Heart left ventricle (tissue), 16 donors: Measurements from ENCODE around the gene CIB4. TPM values are rescaled to one million over a fixed set of nuclear protein-coding genes. Genes with fewer than 3 reads are reported as not detected.

Source experiments
- ATAC-seq, 4 donors: fragments of 200-7000 bp; cut with Tn5 transposase; one replicate each; pipeline ENCODE4 v1.9.1; 2020 to 2022; ENCODE audit warnings: moderate library complexity in 4 of 4, mild to moderate bottlenecking in 3 of 4, moderate number of reproducible peaks in 1 of 4
- DNase-seq, 5 donors: peaks; one replicate each; pipeline ENCODE4 v3.0.0-alpha.2; 2020
- H3K27ac ChIP-seq, 12 donors: fragments of 200-600 bp; sonication (generic) in 4 of 12; one replicate each; pipeline versions ENCODE4 v1.5.0 to v1.8.0; 2016 to 2022; ENCODE audit warnings: mild to moderate bottlenecking in 2 of 12
- H3K27me3 ChIP-seq, 9 donors: fragments of 200-600 bp; sonication (generic) in 2 of 9; one replicate each; pipeline versions ENCODE4 v1.5.1 to v1.8.0; 2016 to 2022; ENCODE audit warnings: mild to moderate bottlenecking in 3 of 9
- H3K36me3 ChIP-seq, 9 donors: fragments of 200-600 bp; sonication (generic) in 2 of 9; one replicate each; pipeline versions ENCODE4 v1.5.0 to v1.8.0; 2018 to 2022; ENCODE audit warnings: mild to moderate bottlenecking in 2 of 9
- H3K4me1 ChIP-seq, 12 donors: fragments of 200-600 bp; sonication (generic) in 4 of 12; one replicate each; pipeline versions ENCODE4 v1.5.0 to v1.8.0; 2016 to 2022; ENCODE audit warnings: mild to moderate bottlenecking in 3 of 12
- H3K4me3 ChIP-seq, 12 donors: fragments of 200-600 bp; sonication (generic) in 4 of 12; one replicate each; pipeline versions ENCODE4 v1.5.0 to v1.8.0; 2017 to 2022; ENCODE audit warnings: mild to moderate bottlenecking in 9 of 12, moderate library complexity in 4 of 12
- H3K9me3 ChIP-seq, 12 donors: fragments of 200-600 bp; sonication (generic) in 4 of 12; one replicate each; pipeline versions ENCODE4 v1.5.0 to v1.8.0; 2016 to 2022; ENCODE audit warnings: mild to moderate bottlenecking in 1 of 12
- CTCF ChIP-seq, 12 donors: fragments of 200-600 bp; sonication (generic) in 4 of 12; IDR thresholded peaks; one replicate each; pipeline versions ENCODE4 v1.5.0 to v1.8.0; 2018 to 2022; ENCODE audit warnings: antibody characterized with exemption in 12 of 12, mild to moderate bottlenecking in 5 of 12
- POLR2A ChIP-seq, 2 donors: fragments of 450-650 bp; IDR thresholded peaks; one replicate each; pipeline ENCODE4 v1.6.1; 2017; ENCODE audit warnings: antibody characterized with exemption in 2 of 2, mild to moderate bottlenecking in 2 of 2, moderate library complexity in 2 of 2
- WGBS, 4 donors: extraction: QIAGEN DNeasy Blood & Tissue Kit in 2 of 4; methylation state at CpG; one replicate each; pipeline versions ENCODE4 v1.1.5 to v1.1.7; 2013 to 2018; 5-methylcytosine and 5-hydroxymethylcytosine counted together
- intact Hi-C, 10 donors: fragments of 100-400 bp; cut with DNase I; formaldehyde crosslinking; loops; one replicate each; pipeline versions ENCODE4 v1.11.1 to v1.14.2; 2022
- polyA plus RNA-seq, 2 donors: library from polyadenylated mRNA; stranded (reverse); fragments of 200-250 nt; gene quantifications; one replicate each; pipeline ENCODE4 v1.2.3, GENCODE V29; 2013
- total RNA-seq, 9 donors: library from RNA; depleted of rRNA in 2 of 9; stranded (reverse); fragments of >200 nt in 2 of 9; fragmentation: NEBNext Ultra II Directional in 3 of 9; extraction: Animal tissue kit (Norgen Biotek cat#: 25700) in 3 of 9; gene quantifications; one replicate each; pipeline versions ENCODE4 v1.1.0 to v1.2.4, GENCODE V29; 2016 to 2023
- donor health status: ischemic (EF 13 %, LVEDD 7.1; RV severe dilation, severe dysfunction).
- donor health status: healthy with polysubstance abuse.
- donor health status: DM: no; HTN: yes; CAD: no.
- donor health status: DM: no; HTN: no; CAD: no.
- donor health status: ischemic (EF 25% LVEDD 6.9; RV normal size, moderate dysfunction).
- donor health status: ischemic (EF 25% LVEDD 5.7; RV mildly dilated, moderate dysfunction).
- donor health status: healthy.
- donor health status: DM: yes; HTN: yes; CAD: no.
- donor health status: ischemic (EF 35%, LVEDD 5.7; RV mildly dilated, moderate dysfunction).
- donor health status: nonischemic (EF 11% LVEDD 7.7; RV severe dilation, severe dysfunction).
- donor health status: DM: yes; HTN: yes; CAD: no.
- donor health status: PGD.
- donor health status: ischemic (EF 29% LVEDD 5.4; RV normal size, mild dysfunction).
- donor health status: nonischemic (EF 23%, LVEDD 6.1; RV moderate dilation, normal function).

The CIB4 gene
- total and polyA plus RNA-seq, 11 donors: not detected

GRCh38 chr2:26541401-26542193, 99.6 kb downstream of the CIB4 start:
- ATAC-seq (no peak), DNase-seq (no peak)
- Histone ChIP-seq H3K4me1 (no peaks in the 10 kb centered on the region), H3K4me3 (no peak overlapping the region), H3K9me3 (no peaks in the 10 kb centered on the region), H3K27me3 (peaks cover 0 to 19% (median 0%) of the 10 kb centered on the region in 9 donors), H3K36me3 (no peaks in the 10 kb centered on the region), H3K27ac (no peak overlapping the region)
- TF ChIP-seq CTCF (IDR thresholded peaks at IDR 0.05): no peak
- TF ChIP-seq POLR2A (IDR thresholded peaks at IDR 0.05): no peak
- 69 to 78% (median 71%) methylated on average over 6 of the region's 6 CpGs for WGBS, 4 donors
- intact Hi-C loops: no loop called here

- Histone ChIP-seq H3K36me3 (no peaks in the 10 kb centered on the region), H3K27ac (no peak overlapping the region), H3K27me3 (peaks cover 0 to 19% (median 0%) of the 10 kb centered on the region in 9 donors), H3K4me1 (no peaks in the 10 kb centered on the region), H3K9me3 (no peaks in the 10 kb centered on the region), H3K4me3 (no peak overlapping the region)
- no peak for TF ChIP-seq POLR2A (IDR thresholded peaks at IDR 0.05)
- TF ChIP-seq CTCF (IDR thresholded peaks at IDR 0.05): no peak
- ATAC-seq (no peak), DNase-seq (no peak)
- intact Hi-C loops: no loop called here
- WGBS, 4 donors: 35 to 50% (median 42%) methylated on average over 6 of the region's 6 CpGs
Measured at GRCh38 chr2:26540961-26541360, 100.2 kb downstream of the CIB4 start.

GRCh38 chr2:26540306-26540705, 100.9 kb downstream of the CIB4 start:
- Histone ChIP-seq H3K27me3 (peaks cover 0 to 19% (median 0%) of the 10 kb centered on the region in 9 donors), H3K4me1 (no peaks in the 10 kb centered on the region), H3K4me3 (no peak overlapping the region), H3K27ac (no peak overlapping the region), H3K36me3 (no peaks in the 10 kb centered on the region), H3K9me3 (no peaks in the 10 kb centered on the region)
- 50 to 69% (median 63%) methylated on average over 10 of the region's 10 CpGs for WGBS, 4 donors
- ATAC-seq: no peak
- no peak for DNase-seq
- TF ChIP-seq POLR2A (IDR thresholded peaks at IDR 0.05): no peak
- intact Hi-C loops: no loop called here

GRCh38 chr2:26537826-26538475, 103.2 kb downstream of the CIB4 start:
- Histone ChIP-seq H3K4me1 (peaks cover 0 to 14% (median 0%) of the 10 kb centered on the region in 12 donors), H3K27me3 (peaks cover 0 to 19% (median 0%) of the 10 kb centered on the region in 9 donors), H3K36me3 (no peaks in the 10 kb centered on the region), H3K27ac (no peak overlapping the region), H3K9me3 (no peaks in the 10 kb centered on the region), H3K4me3 (no peak overlapping the region)
- WGBS, 4 donors: 72 to 88% (median 81%) methylated on average over 12 to 14 of the region's 14 CpGs
- ATAC-seq: no peak
- DNase-seq: no peak
- intact Hi-C loops: no loop called here
- TF ChIP-seq CTCF (IDR thresholded peaks at IDR 0.05): no peak
- no peak for TF ChIP-seq POLR2A (IDR thresholded peaks at IDR 0.05)
